NCI-H1436 (cell line): ENCODE data around the gene ZSWIM5.
"Not testable (repeated sequence)": the region's sequence is repeated elsewhere in the genome, so short reads cannot be mapped to it uniquely, and the experiment has no call there.

Experiments used
- DNase-seq: peaks from one replicate; lab custom pipeline; 2025; lab: John Stamatoyannopoulos, UW

The ZSWIM5 gene

DNA sequence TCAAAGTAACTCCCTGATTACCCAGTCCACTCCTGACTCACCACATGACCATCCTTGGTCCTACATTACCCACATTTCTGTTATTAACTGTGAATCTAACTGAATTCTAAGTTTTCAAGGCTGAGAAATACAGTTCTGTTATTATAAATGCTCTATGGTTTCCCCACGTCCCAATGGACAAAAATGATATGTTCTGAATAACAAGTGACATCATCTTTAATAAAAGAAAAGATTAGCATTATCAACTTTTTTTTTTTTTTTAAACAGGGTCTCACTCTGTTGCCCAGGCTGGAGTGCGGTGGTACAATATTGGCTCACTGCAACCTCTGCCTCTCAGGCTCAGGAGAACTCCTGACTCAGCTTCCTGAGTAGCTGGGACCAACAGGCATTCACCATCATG, 59.6 kb downstream of the ZSWIM5 start:
- no peak for DNase-seq

- DNase-seq, result no peak
Measured at GRCh38 chr1:45141247-45142003, 65.0 kb downstream of the ZSWIM5 start.

GRCh38 chr1:45136984-45137383, 69.4 kb downstream of the ZSWIM5 start:
- DNase-seq, result no peak

GRCh38 chr1:45135316-45135715, 71.1 kb downstream of the ZSWIM5 start:
- DNase-seq, result no peak

- DNase-seq, result no peak
Measured at GRCh38 chr1:45134461-45134873, 71.9 kb downstream of the ZSWIM5 start.

GRCh38 chr1:45132719-45133118, 73.7 kb downstream of the ZSWIM5 start:
- not testable (repeated sequence) for DNase-seq

- no peak for DNase-seq
Measured at GRCh38 chr1:45123358-45123757, 83.0 kb downstream of the ZSWIM5 start.

GRCh38 chr1:45122724-45123123, 83.7 kb downstream of the ZSWIM5 start:
- no peak for DNase-seq

DNA sequence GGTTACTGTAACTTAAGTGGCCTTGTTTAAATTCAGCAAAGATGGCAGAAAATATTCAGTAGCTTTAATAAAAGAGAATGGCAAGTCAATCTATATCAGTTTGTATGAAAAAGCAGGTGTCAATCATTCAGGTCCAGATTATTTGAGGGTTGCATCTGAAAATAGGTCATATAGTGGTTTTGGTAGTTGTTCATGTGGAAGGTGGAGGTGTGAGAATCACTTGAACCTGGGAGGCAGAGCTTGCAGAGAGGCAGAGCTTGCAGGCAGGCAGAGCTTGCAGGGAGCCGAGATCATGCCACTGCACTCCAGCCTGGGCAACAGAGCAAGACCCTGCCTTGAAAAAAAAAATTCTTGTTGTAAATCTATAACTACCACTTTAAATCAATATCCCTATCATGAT, 88.6 kb downstream of the ZSWIM5 start:
- no peak for DNase-seq

DNA sequence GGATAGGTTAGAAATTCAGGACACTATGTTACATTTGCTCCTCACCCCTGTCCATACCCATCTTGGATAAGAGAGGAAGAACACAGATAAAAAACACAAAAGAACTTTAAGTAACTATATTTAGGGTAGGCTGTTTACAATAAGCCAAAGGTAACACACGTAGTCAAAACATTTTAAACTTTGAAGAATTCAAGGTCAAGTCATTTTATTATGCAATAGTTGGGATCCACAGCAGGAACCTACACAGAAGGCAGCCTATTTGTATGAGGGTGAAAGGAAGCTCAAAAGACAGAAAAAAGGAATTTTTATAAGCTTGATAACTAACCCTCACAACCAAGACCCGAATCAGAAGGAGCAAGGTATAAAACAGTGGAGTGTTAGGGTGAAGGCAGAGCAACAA, 89.6 kb downstream of the ZSWIM5 start:
- no peak for DNase-seq

DNA sequence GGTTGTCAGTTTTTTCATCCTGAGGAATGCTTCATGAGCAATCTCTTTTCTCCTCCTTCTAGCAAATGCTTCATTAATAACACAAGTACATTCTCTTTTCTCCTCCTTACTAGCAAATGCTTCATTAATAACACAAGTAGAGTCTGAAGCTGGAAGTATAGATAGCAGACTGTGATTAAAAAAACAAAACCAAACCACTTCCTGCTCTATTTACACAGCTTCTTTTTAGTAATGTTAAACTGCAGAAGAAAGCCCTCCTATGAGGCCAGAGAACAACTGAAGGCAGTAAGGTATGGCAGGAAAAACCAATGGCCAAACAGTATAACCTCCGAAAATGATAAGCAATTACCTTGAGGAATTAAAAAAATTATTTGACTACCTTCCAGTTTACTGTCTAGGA, 90.1 kb downstream of the ZSWIM5 start:
- no peak for DNase-seq

GRCh38 chr1:45115198-45115597, 91.2 kb downstream of the ZSWIM5 start:
- not testable (repeated sequence) for DNase-seq

DNA sequence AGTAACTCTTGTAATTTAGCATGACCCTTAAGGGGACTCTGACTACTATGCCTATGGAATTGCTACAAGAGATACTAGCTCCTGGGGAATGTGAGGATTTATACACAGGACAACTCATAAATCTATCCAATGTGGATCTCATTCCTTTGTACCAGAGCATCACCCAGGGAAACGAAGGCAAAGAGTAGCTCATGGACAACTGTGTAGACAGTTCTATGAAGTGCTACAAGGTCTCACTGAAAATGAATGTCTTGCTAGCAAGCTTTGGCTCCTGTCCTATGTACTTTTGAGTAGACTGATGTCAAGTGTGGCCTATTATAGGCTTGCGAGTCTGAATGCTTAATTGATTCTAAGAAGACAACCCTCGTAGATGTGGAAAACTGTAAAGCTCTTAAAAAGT, 93.7 kb downstream of the ZSWIM5 start:
- no peak for DNase-seq

GRCh38 chr1:45111239-45111638, 95.2 kb downstream of the ZSWIM5 start:
- DNase-seq, result no peak

DNA sequence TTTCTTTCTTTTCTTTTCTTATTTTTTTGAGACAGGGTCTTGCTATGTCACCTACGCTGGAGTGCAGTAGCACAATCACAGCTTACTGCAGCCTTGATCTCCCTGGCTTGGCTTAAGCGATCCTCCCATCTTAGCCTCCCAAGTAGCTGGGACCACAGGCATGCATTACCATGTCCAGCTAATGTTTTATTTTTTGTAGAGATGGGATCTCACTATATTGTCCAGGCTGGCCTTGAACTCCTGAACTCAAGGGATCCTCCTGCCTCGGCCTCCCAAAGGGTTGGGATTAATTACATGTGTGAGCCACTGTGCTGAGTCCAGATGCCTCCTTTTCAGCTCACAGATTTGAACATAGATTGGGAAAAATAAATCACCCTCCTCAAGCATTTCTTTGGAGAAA, 98.6 kb downstream of the ZSWIM5 start:
- no peak for DNase-seq

DNA sequence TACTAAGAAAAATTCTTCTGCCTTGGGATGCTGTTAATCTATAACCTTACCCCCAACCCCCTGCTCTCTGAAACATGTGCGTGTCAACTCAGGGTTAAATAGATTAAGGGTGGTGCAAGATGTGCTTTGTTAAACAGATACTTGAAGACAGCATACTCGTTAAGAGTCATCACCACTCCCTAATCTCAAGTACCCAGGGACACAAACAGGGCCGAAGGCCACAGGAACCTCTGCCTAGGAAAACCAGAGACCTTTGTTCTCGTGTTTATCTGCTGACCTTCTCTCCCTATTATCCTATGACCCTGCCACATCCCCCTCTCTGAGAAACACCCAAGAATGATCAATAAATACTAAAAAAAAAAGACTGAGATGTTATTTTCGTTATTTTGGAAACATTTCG, 99.5 kb downstream of the ZSWIM5 start:
- not testable (repeated sequence) for DNase-seq

DNA sequence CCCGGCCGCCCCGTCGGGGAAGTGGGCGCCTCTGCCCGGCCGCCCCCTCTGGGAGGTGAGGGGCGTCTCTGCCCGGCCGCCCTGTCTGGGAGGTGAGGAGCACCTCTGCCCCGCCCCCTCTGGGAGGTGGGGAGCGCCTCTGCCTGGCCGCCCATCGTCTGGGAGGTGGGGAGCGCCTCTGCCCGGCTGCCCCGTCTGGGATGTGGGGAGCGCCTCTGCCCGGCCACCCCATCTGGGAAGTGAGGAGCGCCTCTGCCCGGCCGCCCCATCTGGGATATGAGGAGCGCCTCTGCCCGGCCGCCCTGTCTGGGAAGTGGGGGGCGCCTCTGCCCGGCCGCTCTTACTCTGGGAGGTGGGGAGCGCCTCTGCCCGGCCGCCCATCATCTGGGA, 100.3 kb downstream of the ZSWIM5 start:
- DNase-seq, result not testable (repeated sequence)

GRCh38 chr1:45105486-45106155, 100.8 kb downstream of the ZSWIM5 start:
- not testable (repeated sequence) for DNase-seq

GRCh38 chr1:45103534-45103933, 102.9 kb downstream of the ZSWIM5 start:
- no peak for DNase-seq

- DNase-seq, result no peak
Measured at GRCh38 chr1:45101947-45102346, 104.5 kb downstream of the ZSWIM5 start.

DNA sequence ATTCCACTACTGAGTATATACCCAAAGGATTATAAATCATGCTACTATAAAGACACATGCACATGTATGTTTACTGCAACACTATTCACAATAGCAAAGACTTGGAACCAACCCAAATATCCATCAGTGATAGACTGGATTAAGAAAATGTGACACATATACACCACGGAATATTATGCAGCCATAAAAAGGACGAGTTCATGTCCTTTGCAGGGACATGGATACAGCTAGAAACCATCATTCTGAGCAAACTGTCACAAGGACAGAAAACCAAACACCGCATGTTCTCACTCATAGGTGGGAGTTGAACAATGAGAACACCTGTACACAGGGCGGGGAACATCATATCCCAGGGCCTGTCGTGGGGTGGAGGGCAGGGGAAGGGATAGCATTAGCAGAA, 104.9 kb downstream of the ZSWIM5 start:
- not testable (repeated sequence) for DNase-seq

- DNase-seq, result no peak
Measured at GRCh38 chr1:45097944-45098343, 108.5 kb downstream of the ZSWIM5 start.

DNA sequence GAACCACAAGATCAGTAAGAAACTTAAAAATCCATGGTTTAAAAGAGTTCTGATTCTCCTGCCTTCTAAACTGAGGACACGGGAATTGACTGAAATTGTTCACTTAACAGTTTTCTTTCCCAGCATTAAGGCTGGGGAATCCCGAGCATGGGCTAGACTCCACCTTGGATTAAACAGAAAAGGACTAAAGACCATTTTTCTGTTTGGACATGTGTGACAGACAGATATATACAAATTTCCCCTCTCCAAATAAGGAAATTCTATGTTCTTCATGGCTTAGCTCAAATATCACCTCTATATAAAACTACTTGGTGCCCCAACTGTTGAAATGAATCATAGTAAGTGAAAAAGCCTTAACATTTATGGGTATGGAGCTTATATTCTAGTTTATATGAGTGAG, 109.3 kb downstream of the ZSWIM5 start:
- no peak for DNase-seq

DNA sequence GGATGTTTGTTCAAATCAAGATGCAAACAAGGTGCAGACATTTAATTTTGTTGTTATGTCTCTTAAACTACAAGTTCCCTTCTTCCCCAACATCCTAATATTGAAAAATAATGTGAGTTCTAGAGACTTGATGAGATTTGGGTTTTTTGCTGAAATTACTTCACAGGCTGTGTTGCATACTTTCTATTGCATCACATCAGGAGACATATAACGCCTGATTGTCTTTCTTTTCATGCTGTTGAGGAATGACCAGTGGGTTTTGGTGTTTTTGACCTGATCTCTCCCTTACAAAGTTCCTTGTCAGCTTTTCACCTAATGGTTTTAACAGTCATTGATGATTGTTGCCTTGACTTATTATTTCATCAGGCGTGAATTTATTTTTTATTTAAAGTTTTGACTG, 111.0 kb downstream of the ZSWIM5 start:
- no peak for DNase-seq
